Measurements from ENCODE around the gene TMEM17. TPM values are rescaled to one million over a fixed set of nuclear protein-coding genes. Genes with fewer than 3 reads are reported as not detected.

TMEM17 gene
- total and polyA plus RNA-seq, 9 of the 15 experiments (the other 6 are each of a cell fraction or from before 2014, with no cell fraction given), result 0.58 to 2.2 (median 1.2) TPM

GRCh38 chr2:62531594-62531993 lies 25.6 kb upstream of the TMEM17 start:
- Histone ChIP-seq H3K79me2 (ENCODE audit: control insufficient read depth, insufficient read depth, low read length) (no peaks in the 10 kb centered on the region), H3K27ac (ENCODE audit: extremely low read depth, low read depth, low read length) (no peak overlapping the region), H3K9me3 (replicated peaks; ENCODE audit: control insufficient read depth, insufficient read depth, low read depth, low read length) (no peaks in the 10 kb centered on the region), H2AFZ (ENCODE audit: low read depth, low read length) (no peak overlapping the region), H3K36me3 (ENCODE audit: control insufficient read depth, insufficient read depth, low read length) (no peaks in the 10 kb centered on the region), H3K27me3 (ENCODE audit: control insufficient read depth in 2 of 2, insufficient read depth in 2 of 2, low read length in 2 of 2) (no peaks in the 10 kb centered on the region), H3K9ac (ENCODE audit: insufficient read depth in 1 of 2, low read depth in 2 of 2, low read length in 2 of 2) (no peak overlapping the region), H4K20me1 (replicated peaks; ENCODE audit: control insufficient read depth, insufficient read depth, low read length) (no peaks in the 10 kb centered on the region), H3K4me3 (no peak overlapping the region), H3K9me1 (ENCODE audit: control insufficient read depth, insufficient read depth, low read length) (no peaks in the 10 kb centered on the region), H3K4me1 (replicated peaks in 1 of 2; ENCODE audit: control insufficient read depth in 2 of 2, insufficient read depth in 2 of 2, low read length in 2 of 2) (peaks cover 0 to 1% of the 10 kb centered on the region in 2 experiments; a peak in 2 of 5 replicates), H3K4me2 (ENCODE audit: insufficient read depth, low read length) (no peak overlapping the region)
- ChIA-PET POLR2A (no interaction called here), CTCF (ENCODE audit: low intra/inter-chr PET ratio) (no interaction called here)
- FAIRE-seq (no peak), DNase-seq (ENCODE audit: extremely low read depth in 1 of 4, low spot score in 3 of 4) (no peak), ATAC-seq (no peak)
- intact Hi-C loops (cut with micrococcal nuclease), result no loop called here
- WGBS (ENCODE audit: insufficient coverage, low coverage, missing lambda C conversion rate), result 9% methylated on average over 7 of the region's 7 CpGs
- in situ Hi-C loops (cut with MboI), result no loop called here
- BruUV-seq (replicated peaks), result no TSS peak
- TF ChIP-seq ELF2 (CRISPR knock-in tag; IDR thresholded peaks at IDR 0.05) (no peak), TSHZ1 (CRISPR knock-in tag; IDR thresholded peaks at IDR 0.05) (no peak), GATAD2A (IDR thresholded peaks at IDR 0.05) (no peak)
- TF ChIP-seq, protein P1, sequence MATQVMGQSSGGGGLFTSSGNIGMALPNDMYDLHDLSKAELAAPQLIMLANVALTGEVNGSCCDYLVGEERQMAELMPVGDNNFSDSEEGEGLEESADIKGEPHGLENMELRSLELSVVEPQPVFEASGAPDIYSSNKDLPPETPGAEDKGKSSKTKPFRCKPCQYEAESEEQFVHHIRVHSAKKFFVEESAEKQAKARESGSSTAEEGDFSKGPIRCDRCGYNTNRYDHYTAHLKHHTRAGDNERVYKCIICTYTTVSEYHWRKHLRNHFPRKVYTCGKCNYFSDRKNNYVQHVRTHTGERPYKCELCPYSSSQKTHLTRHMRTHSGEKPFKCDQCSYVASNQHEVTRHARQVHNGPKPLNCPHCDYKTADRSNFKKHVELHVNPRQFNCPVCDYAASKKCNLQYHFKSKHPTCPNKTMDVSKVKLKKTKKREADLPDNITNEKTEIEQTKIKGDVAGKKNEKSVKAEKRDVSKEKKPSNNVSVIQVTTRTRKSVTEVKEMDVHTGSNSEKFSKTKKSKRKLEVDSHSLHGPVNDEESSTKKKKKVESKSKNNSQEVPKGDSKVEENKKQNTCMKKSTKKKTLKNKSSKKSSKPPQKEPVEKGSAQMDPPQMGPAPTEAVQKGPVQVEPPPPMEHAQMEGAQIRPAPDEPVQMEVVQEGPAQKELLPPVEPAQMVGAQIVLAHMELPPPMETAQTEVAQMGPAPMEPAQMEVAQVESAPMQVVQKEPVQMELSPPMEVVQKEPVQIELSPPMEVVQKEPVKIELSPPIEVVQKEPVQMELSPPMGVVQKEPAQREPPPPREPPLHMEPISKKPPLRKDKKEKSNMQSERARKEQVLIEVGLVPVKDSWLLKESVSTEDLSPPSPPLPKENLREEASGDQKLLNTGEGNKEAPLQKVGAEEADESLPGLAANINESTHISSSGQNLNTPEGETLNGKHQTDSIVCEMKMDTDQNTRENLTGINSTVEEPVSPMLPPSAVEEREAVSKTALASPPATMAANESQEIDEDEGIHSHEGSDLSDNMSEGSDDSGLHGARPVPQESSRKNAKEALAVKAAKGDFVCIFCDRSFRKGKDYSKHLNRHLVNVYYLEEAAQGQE (IDR thresholded peaks at IDR 0.05; ENCODE audit: borderline replicate concordance), result no peak
- TF ChIP-seq, protein P1 (CRISPR knock-in tag; IDR thresholded peaks at IDR 0.05; ENCODE audit: low read depth), result no peak
- TF ChIP-seq, protein P2, sequence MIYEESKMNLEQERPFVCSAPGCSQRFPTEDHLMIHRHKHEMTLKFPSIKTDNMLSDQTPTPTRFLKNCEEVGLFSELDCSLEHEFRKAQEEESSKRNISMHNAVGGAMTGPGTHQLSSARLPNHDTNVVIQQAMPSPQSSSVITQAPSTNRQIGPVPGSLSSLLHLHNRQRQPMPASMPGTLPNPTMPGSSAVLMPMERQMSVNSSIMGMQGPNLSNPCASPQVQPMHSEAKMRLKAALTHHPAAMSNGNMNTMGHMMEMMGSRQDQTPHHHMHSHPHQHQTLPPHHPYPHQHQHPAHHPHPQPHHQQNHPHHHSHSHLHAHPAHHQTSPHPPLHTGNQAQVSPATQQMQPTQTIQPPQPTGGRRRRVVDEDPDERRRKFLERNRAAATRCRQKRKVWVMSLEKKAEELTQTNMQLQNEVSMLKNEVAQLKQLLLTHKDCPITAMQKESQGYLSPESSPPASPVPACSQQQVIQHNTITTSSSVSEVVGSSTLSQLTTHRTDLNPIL (CRISPR knock-in tag; IDR thresholded peaks at IDR 0.05), result no peak
